HG02623 (cell line): ENCODE data around the gene RPL3.

Source experiments
- ATAC-seq: cut with Tn5 transposase; IDR thresholded peaks from one replicate; pipeline ENCODE4 v1.9.1; 2021; ENCODE audit warnings: moderate library complexity; ENCODE audit not compliant: unreplicated experiment

RPL3 gene

DNA sequence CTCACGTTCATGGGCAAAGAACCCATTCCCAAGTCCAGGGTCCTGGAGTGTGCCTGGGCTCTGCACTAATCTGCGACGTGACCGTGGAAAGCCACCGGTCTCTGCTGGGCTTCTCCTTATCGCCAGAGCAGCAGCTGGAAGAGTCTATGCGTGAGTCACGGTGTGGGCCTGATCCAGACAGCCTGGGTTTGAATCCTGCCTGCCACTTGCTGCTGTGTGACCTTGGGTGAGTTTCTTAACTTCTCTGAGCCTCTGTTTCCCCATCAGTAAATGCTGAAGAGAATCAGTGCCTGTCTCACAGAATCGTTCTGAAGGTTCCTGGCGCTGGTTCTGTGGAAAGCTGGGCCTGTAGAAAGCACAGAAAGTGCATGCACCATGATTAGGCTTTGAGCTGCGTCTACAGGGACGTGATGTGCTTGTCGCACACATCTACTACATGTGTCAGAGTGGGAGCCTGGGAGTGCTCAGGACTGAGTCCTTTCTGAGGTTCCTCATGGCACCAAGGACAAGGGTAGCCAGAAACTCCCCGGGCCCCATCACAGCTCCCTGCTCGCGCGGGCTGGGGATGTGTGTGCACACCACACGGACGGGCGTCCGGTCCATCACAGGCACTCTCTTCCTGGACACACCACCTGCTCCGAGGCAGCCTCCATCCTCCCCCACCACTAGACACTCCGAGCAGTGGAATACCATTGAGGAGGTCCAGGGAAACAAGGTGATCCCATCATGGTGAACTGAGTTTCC, 54.1 kb downstream of the RPL3 start:
- no peak for ATAC-seq

- no peak for ATAC-seq
Observed at GRCh38 chr22:39264349-39265038, 54.9 kb downstream of the RPL3 start.

DNA sequence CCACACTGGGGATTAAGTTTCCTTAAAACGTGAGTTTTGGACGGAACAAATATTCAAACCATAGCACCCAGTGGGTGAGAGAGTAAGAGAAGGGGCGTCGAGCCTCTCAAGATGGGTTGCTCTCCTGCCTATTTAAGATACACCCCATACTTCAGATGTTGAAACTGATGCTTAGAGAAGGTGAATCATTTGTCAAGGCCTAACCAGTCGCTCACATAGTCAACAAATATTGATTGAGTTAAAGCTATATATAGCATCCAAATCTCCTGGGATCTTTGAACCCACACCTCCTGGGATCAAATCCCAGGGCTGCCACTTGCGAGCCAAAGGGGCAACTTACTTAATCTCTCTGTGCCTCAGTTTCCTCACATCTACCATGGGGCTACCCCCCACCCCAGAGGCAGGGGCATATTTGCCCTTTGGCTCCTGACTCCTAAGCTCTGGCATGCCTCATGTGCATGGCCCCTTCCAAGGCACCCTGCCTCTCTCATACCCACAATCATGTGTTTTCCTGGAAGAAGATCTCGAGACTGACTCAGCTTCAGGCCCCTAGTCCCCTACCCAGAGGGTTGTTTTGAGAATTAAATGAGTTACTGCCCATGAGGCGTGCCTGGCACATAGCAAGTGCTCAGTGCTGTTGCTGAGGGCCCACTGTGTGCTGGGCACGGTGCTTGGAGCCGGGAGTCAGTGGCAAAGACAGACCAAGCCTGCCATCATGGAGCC, 55.6 kb downstream of the RPL3 start:
- ATAC-seq: no peak
